T-cell (primary cell): ENCODE results near the gene PLA2G12B. TPM values are rescaled to one million over a fixed set of nuclear protein-coding genes. Genes with fewer than 3 reads are reported as not detected.
"Not testable (repeated sequence)": the region's sequence is repeated elsewhere in the genome, so short reads cannot be mapped to it uniquely, and the experiment has no call there.

Experiments used
- ATAC-seq, 4 experiments: fragments of 200-7000 bp in 3 of 4; fragments of 150-1000 bp in 1 of 4; cut with Tn5 transposase; replicated peaks in 1 of 4; 1 replicate in 3 of 4; 2 replicates in 1 of 4; pipeline ENCODE4 v1.10.0; 2021; ENCODE audit warnings: moderate library complexity in 3 of 4, mild to moderate bottlenecking in 2 of 4, moderate number of reproducible peaks in 1 of 4
- CTCF ChIA-PET, 2 donors: fragments of 300-600 bp; sonication (Branson Sonifier 250); formaldehyde crosslinking; loops; one replicate each; lab custom pipeline; 2022; ENCODE audit warnings: antibody characterized with exemption in 2 of 2; lab: Charles Lee
- POLR2A ChIA-PET, 2 donors: fragments of 300-600 bp; sonication (Branson Sonifier 250); formaldehyde crosslinking; loops; one replicate each; lab custom pipeline; 2022; ENCODE audit warnings: antibody characterized with exemption in 2 of 2; lab: Charles Lee
- DNase-seq, 35 experiments: peaks; one replicate each; pipeline versions ENCODE4 v3.0.0 to v3.0.0-alpha.2; 2013 to 2023
- H3K27ac ChIP-seq: one replicate; pipeline ENCODE4 v1.5.1; 2013; ENCODE audit warnings: low read length
- H3K27me3 ChIP-seq, 2 experiments: replicated peaks in 1 of 2; 1 replicate in 1 of 2; 2 replicates in 1 of 2; pipeline versions ENCODE4 v1.6.1 to v1.7.0; 2013; ENCODE audit warnings: low read length in 1 of 2, mixed read lengths in 1 of 2; ENCODE audit not compliant: control insufficient read depth in 2 of 2, insufficient read depth in 2 of 2; ENCODE audit errors: extremely low read depth in 1 of 2
- H3K36me3 ChIP-seq, 2 donors: 1 replicate in 1 of 2; 2 replicates in 1 of 2; pipeline versions ENCODE4 v1.6.1 to v1.7.0; 2013; ENCODE audit warnings: low read length in 1 of 2; ENCODE audit not compliant: control insufficient read depth in 2 of 2, insufficient read depth in 1 of 2; ENCODE audit errors: extremely low read depth in 1 of 2
- H3K4me1 ChIP-seq, 2 experiments: 1 replicate in 1 of 2; 2 replicates in 1 of 2; pipeline versions ENCODE4 v1.6.1 to v1.7.0; 2013; ENCODE audit warnings: low read length in 2 of 2, mixed read lengths in 1 of 2; ENCODE audit not compliant: insufficient read depth in 2 of 2, control insufficient read depth in 1 of 2; ENCODE audit errors: extremely low read depth in 1 of 2
- H3K4me3 ChIP-seq, 2 donors: 1 replicate in 1 of 2; 2 replicates in 1 of 2; pipeline versions ENCODE4 v1.5.1 to v1.7.0; 2013; ENCODE audit warnings: mild to moderate bottlenecking in 2 of 2, low read length in 1 of 2, moderate library complexity in 1 of 2; ENCODE audit not compliant: control insufficient read depth in 1 of 2; ENCODE audit errors: extremely low read depth in 1 of 2
- H3K9me3 ChIP-seq: 2 replicates; pipeline ENCODE4 v1.7.0; 2013
- H3K27ac Mint-ChIP-seq, 2 donors: one replicate each; pipeline ENCODE4 v1.8.0; 2020 to 2021; ENCODE audit warnings: mild to moderate bottlenecking in 2 of 2, mixed read lengths in 2 of 2
- H3K27me3 Mint-ChIP-seq, 2 donors: one replicate each; pipeline ENCODE4 v1.8.0; 2021 to 2022; ENCODE audit warnings: mixed read lengths in 2 of 2
- H3K36me3 Mint-ChIP-seq: one replicate; pipeline ENCODE4 v1.8.0; 2021; ENCODE audit warnings: mixed read lengths
- H3K4me1 Mint-ChIP-seq, 3 donors: one replicate each; pipeline ENCODE4 v1.8.0; 2020 to 2022; ENCODE audit warnings: mixed read lengths in 3 of 3, mild to moderate bottlenecking in 1 of 3
- H3K4me3 Mint-ChIP-seq, 3 donors: one replicate each; pipeline ENCODE4 v1.8.0; 2020 to 2022; ENCODE audit warnings: mild to moderate bottlenecking in 3 of 3, mixed read lengths in 3 of 3, moderate library complexity in 3 of 3
- H3K9me3 Mint-ChIP-seq, 3 donors: one replicate each; pipeline ENCODE4 v1.8.0; 2020 to 2022; ENCODE audit warnings: mixed read lengths in 3 of 3
- WGBS: methylation state at CpG from one replicate; pipeline ENCODE4 v1.1.5; 2013; ENCODE audit warnings: missing lambda C conversion rate; ENCODE audit not compliant: insufficient coverage; 5-methylcytosine and 5-hydroxymethylcytosine counted together
- total RNA-seq, 35 experiments: library from RNA in 6 of 35; stranded (reverse) in 6 of 35; fragments of 120-200 nt in 1 of 35; gene quantifications; one replicate each; pipeline versions ENCODE4 v1.2.1 to v1.2.4 and lab custom pipeline; 2013 to 2026

PLA2G12B gene
- total RNA-seq, 5 donors from 2014 or later (not counting 1 experiment from before 2014, with no cell fraction given): not detected

GRCh38 chr10:72927485-72927884 is 27.1 kb downstream of the PLA2G12B start:
- no peaks in the 10 kb centered on the region for H3K36me3 ChIP-seq
- peaks cover 5 to 8% of the 10 kb centered on the region in 2 donors for H3K27me3 Mint-ChIP-seq
- CTCF ChIA-PET: no interaction called here
- H3K27me3 ChIP-seq: peaks cover 0 to 15% of the 10 kb centered on the region in 2 experiments
- H3K9me3 ChIP-seq: no peaks in the 10 kb centered on the region
- H3K9me3 Mint-ChIP-seq: peaks cover under 1 to 1% (median under 1%) of the 10 kb centered on the region in 3 donors
- DNase-seq (no peak), ATAC-seq (no peak)
- H3K27ac Mint-ChIP-seq: no peak overlapping the region
- H3K4me1 Mint-ChIP-seq: no peaks in the 10 kb centered on the region
- 75% methylated on average over 3 of the region's 5 CpGs for WGBS
- H3K4me3 Mint-ChIP-seq: no peak overlapping the region
- POLR2A ChIA-PET: no interaction called here
- peaks cover under 1% of the 10 kb centered on the region for H3K36me3 Mint-ChIP-seq
- no peak overlapping the region for H3K27ac ChIP-seq
- no peaks in the 10 kb centered on the region for H3K4me1 ChIP-seq
- H3K4me3 ChIP-seq: no peak overlapping the region

- CTCF ChIA-PET: no interaction called here
- no peaks in the 10 kb centered on the region for H3K4me1 Mint-ChIP-seq
- POLR2A ChIA-PET: no interaction called here
Observed at GRCh38 chr10:72925951-72926465, 28.6 kb downstream of the PLA2G12B start.

GRCh38 chr10:72924351-72924750 is 30.3 kb downstream of the PLA2G12B start:
- Histone ChIP-seq H3K27ac (no peak overlapping the region), H3K9me3 (peaks cover 3% of the 10 kb centered on the region), H3K36me3 (no peaks in the 10 kb centered on the region), H3K27me3 (peaks cover 0 to 18% of the 10 kb centered on the region in 2 experiments), H3K4me1 (no peaks in the 10 kb centered on the region), H3K4me3 (no peak overlapping the region)
- CTCF ChIA-PET: no interaction called here
- Mint-ChIP-seq H3K27me3 (peaks cover 20 to 26% of the 10 kb centered on the region in 2 donors), H3K4me3 (no peak overlapping the region), H3K4me1 (no peaks in the 10 kb centered on the region), H3K27ac (no peak overlapping the region), H3K36me3 (peaks cover 12% of the 10 kb centered on the region), H3K9me3 (peaks cover 15 to 21% (median 19%) of the 10 kb centered on the region in 3 donors)
- no peak for ATAC-seq
- POLR2A ChIA-PET: no interaction called here
- 89% methylated on average over 12 of the region's 13 CpGs for WGBS
- DNase-seq: no peak

More at GRCh38 chr10:72925951-72926465, 28.6 kb downstream of the PLA2G12B start:
- Histone ChIP-seq H3K36me3 (no peaks in the 10 kb centered on the region), H3K4me3 (no peak overlapping the region), H3K27me3 (peaks cover 0 to 18% of the 10 kb centered on the region in 2 experiments), H3K4me1 (no peaks in the 10 kb centered on the region), H3K27ac (no peak overlapping the region), H3K9me3 (peaks cover 3% of the 10 kb centered on the region)
- Mint-ChIP-seq H3K27me3 (peaks cover 13 to 17% of the 10 kb centered on the region in 2 donors), H3K27ac (no peak overlapping the region), H3K36me3 (peaks cover 8% of the 10 kb centered on the region), H3K9me3 (peaks cover 9 to 10% (median 9%) of the 10 kb centered on the region in 3 donors), H3K4me3 (no peak overlapping the region)
- 82% methylated on average over 3 of the region's 3 CpGs for WGBS
- ATAC-seq (no peak), DNase-seq (no peak)

- peaks cover 20 to 26% of the 10 kb centered on the region in 2 donors for H3K27me3 Mint-ChIP-seq
- H3K4me1 Mint-ChIP-seq, H3K27ac ChIP-seq, ATAC-seq, H3K4me3 Mint-ChIP-seq, H3K27ac Mint-ChIP-seq, POLR2A ChIA-PET, H3K36me3 ChIP-seq, H3K9me3 ChIP-seq, H3K4me1 ChIP-seq, CTCF ChIA-PET, H3K4me3 ChIP-seq, DNase-seq: not testable (repeated sequence)
- peaks cover 0 to 18% of the 10 kb centered on the region in 2 experiments for H3K27me3 ChIP-seq
- H3K36me3 Mint-ChIP-seq: peaks cover 12% of the 10 kb centered on the region
- peaks cover 15 to 21% (median 19%) of the 10 kb centered on the region in 3 donors for H3K9me3 Mint-ChIP-seq
- 80% methylated on average over 1 of the region's 1 CpG for WGBS
Observed at GRCh38 chr10:72921147-72921683, 33.4 kb downstream of the PLA2G12B start.

GRCh38 chr10:72918352-72918751 is 36.3 kb downstream of the PLA2G12B start:
- Mint-ChIP-seq H3K27me3 (peaks cover 12 to 22% of the 10 kb centered on the region in 2 donors), H3K27ac (no peak overlapping the region), H3K4me1 (no peaks in the 10 kb centered on the region), H3K4me3 (no peak overlapping the region), H3K36me3 (peaks cover 12% of the 10 kb centered on the region), H3K9me3 (peaks cover 15 to 21% (median 19%) of the 10 kb centered on the region in 3 donors)
- no peak for DNase-seq
- peaks cover 0 to 8% of the 10 kb centered on the region in 2 experiments for H3K27me3 ChIP-seq
- peaks cover 3% of the 10 kb centered on the region for H3K9me3 ChIP-seq
- POLR2A ChIA-PET: no interaction called here
- 84% methylated on average over 2 of the region's 8 CpGs for WGBS
- H3K4me1 ChIP-seq: no peaks in the 10 kb centered on the region
- no peaks in the 10 kb centered on the region for H3K36me3 ChIP-seq
- H3K4me3 ChIP-seq: no peak overlapping the region
- ATAC-seq: no peak
- CTCF ChIA-PET: no interaction called here
- no peak overlapping the region for H3K27ac ChIP-seq

- H3K4me3 Mint-ChIP-seq, H3K4me1 ChIP-seq, H3K9me3 ChIP-seq, H3K27me3 ChIP-seq, H3K27ac ChIP-seq, H3K36me3 ChIP-seq, H3K4me3 ChIP-seq, H3K4me1 Mint-ChIP-seq, POLR2A ChIA-PET, CTCF ChIA-PET, ATAC-seq, H3K27ac Mint-ChIP-seq, DNase-seq: not testable (repeated sequence)
- H3K9me3 Mint-ChIP-seq: peaks cover 15 to 21% (median 19%) of the 10 kb centered on the region in 3 donors
- H3K36me3 Mint-ChIP-seq: peaks cover 12% of the 10 kb centered on the region
- peaks cover 12 to 22% of the 10 kb centered on the region in 2 donors for H3K27me3 Mint-ChIP-seq
- 64% methylated on average over 1 of the region's 2 CpGs for WGBS
Observed at GRCh38 chr10:72917803-72918332, 36.7 kb downstream of the PLA2G12B start.
